Trophoblast cell (in vitro differentiated cells and primary cell): Measurements from ENCODE around the gene SSC4D.
A peak's percentile ranks its signal among the peaks of the same experiment; 100 is the strongest.
"Not testable (repeated sequence)": the region's sequence is repeated elsewhere in the genome, so short reads cannot be mapped to it uniquely, and the experiment has no call there.

Experiments used
- DNase-seq, 2 donors: peaks; one replicate each; pipeline ENCODE4 v3.0.0-alpha.2; 2016
- H2AFZ ChIP-seq: 2 replicates; pipeline ENCODE4 v1.6.1; 2013; ENCODE audit warnings: low read length, moderate library complexity, mild to moderate bottlenecking; ENCODE audit not compliant: insufficient read depth, poor library complexity
- H2AK5ac ChIP-seq: 2 replicates; pipeline ENCODE4 v1.6.1; 2013; ENCODE audit warnings: mild to moderate bottlenecking, low read length
- H2BK120ac ChIP-seq: 2 replicates; pipeline ENCODE4 v1.6.1; 2013; ENCODE audit warnings: low read length, mild to moderate bottlenecking, moderate library complexity; ENCODE audit not compliant: insufficient read depth, poor library complexity
- H2BK12ac ChIP-seq: 2 replicates; pipeline ENCODE4 v1.6.1; 2013; ENCODE audit warnings: mild to moderate bottlenecking, low read length, moderate library complexity
- H2BK5ac ChIP-seq: 2 replicates; pipeline ENCODE4 v1.6.1; 2013; ENCODE audit warnings: low read length, low read depth, moderate library complexity, mild to moderate bottlenecking; ENCODE audit not compliant: poor library complexity
- H3K14ac ChIP-seq: 2 replicates; pipeline ENCODE4 v1.6.1; 2013; ENCODE audit warnings: mild to moderate bottlenecking, low read length
- H3K18ac ChIP-seq: 2 replicates; pipeline ENCODE4 v1.6.1; 2013; ENCODE audit warnings: mild to moderate bottlenecking, low read length
- H3K23ac ChIP-seq: 2 replicates; pipeline ENCODE4 v1.6.1; 2013; ENCODE audit warnings: low read length
- H3K27ac ChIP-seq: 2 replicates; pipeline ENCODE4 v1.5.1; 2013; ENCODE audit warnings: low read depth, mild to moderate bottlenecking, inconsistent platforms, low read length, moderate library complexity
- H3K27me3 ChIP-seq: 2 replicates; pipeline ENCODE4 v1.6.1; 2013; ENCODE audit warnings: inconsistent platforms, mild to moderate bottlenecking, low read length, moderate library complexity; ENCODE audit not compliant: insufficient read depth
- H3K36me3 ChIP-seq, 2 experiments: 1 replicate in 1 of 2; 2 replicates in 1 of 2; pipeline ENCODE4 v1.6.1; 2013; ENCODE audit warnings: low read length in 2 of 2, mild to moderate bottlenecking in 2 of 2, moderate library complexity in 1 of 2; ENCODE audit not compliant: insufficient read depth in 2 of 2, control insufficient read depth in 1 of 2
- H3K4ac ChIP-seq: 2 replicates; pipeline ENCODE4 v1.6.1; 2013; ENCODE audit warnings: low read depth, mild to moderate bottlenecking, low read length, moderate library complexity
- H3K4me1 ChIP-seq, 2 experiments: 1 replicate in 1 of 2; 2 replicates in 1 of 2; pipeline ENCODE4 v1.6.1; 2013; ENCODE audit warnings: low read length in 2 of 2, mild to moderate bottlenecking in 2 of 2, moderate library complexity in 1 of 2; ENCODE audit not compliant: insufficient read depth in 2 of 2, control insufficient read depth in 1 of 2
- H3K4me2 ChIP-seq: 2 replicates; pipeline ENCODE4 v1.6.1; 2013; ENCODE audit warnings: inconsistent platforms, mild to moderate bottlenecking, low read length, moderate library complexity
- H3K4me3 ChIP-seq: 2 replicates; pipeline ENCODE4 v1.5.1; 2013; ENCODE audit warnings: mild to moderate bottlenecking, low read depth, low read length, inconsistent platforms
- H3K79me1 ChIP-seq: one replicate; pipeline ENCODE4 v1.6.1; 2013; ENCODE audit warnings: low read length
- H3K79me2 ChIP-seq: 2 replicates; pipeline ENCODE4 v1.6.1; 2013; ENCODE audit warnings: low read length, mild to moderate bottlenecking; ENCODE audit not compliant: control insufficient read depth, insufficient read depth, poor library complexity
- H3K9ac ChIP-seq: 2 replicates; pipeline ENCODE4 v1.6.1; 2013; ENCODE audit warnings: mild to moderate bottlenecking, low read length
- H3K9me3 ChIP-seq: 2 replicates; pipeline ENCODE4 v1.6.1; 2013; ENCODE audit warnings: low read depth, mild to moderate bottlenecking, control low read depth, inconsistent platforms, low read length; ENCODE audit not compliant: insufficient read depth
- H4K12ac ChIP-seq: 2 replicates; pipeline ENCODE4 v1.6.1; 2013; ENCODE audit warnings: low read depth, mild to moderate bottlenecking, low read length, moderate library complexity
- H4K8ac ChIP-seq: 2 replicates; pipeline ENCODE4 v1.6.1; 2013; ENCODE audit warnings: low read depth, mild to moderate bottlenecking, low read length, moderate library complexity
- H4K91ac ChIP-seq: one replicate; pipeline ENCODE4 v1.6.1; 2013; ENCODE audit warnings: low read depth, mild to moderate bottlenecking, low read length, moderate library complexity
- WGBS: extraction: QIAGEN DNeasy Blood & Tissue Kit; methylation state at CpG from one replicate; pipeline ENCODE4 v1.1.7; 2013; ENCODE audit warnings: missing lambda C conversion rate; ENCODE audit not compliant: insufficient read length, insufficient coverage; ENCODE audit errors: extremely low coverage; 5-methylcytosine and 5-hydroxymethylcytosine counted together

Gene SSC4D

DNA sequence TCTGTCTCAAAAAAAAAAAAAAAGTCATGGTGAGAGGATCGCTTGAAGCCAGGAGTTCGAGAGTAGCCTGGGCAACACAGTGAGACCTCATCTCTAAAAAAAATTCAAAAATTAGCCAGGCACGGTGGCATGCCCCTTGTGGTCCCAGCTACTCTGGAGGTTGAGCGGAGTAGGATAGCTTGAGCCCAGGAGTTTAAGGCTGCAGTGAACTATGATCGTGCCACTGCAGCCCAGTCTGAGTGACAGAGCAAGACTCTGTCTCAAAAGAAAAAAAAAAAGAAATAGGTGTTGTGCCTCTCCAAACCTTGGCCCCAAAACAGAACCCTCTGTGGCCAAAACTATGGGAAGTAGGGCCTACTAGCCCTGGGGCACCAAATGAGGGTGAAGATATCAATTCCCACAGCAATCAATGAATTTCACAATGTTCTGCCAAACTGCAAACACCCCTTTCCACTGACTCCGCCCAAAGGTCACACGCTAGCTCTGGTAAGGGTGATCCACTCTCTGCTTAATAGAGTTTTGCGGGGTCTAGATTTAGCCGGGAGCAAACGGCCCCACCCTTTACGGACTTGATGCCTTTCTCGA lies 16.9 kb downstream of the SSC4D start:
- H2AFZ ChIP-seq: peak overlapping the region; percentile 53
- peak overlapping the region; percentile 20 for H4K8ac ChIP-seq
- H3K14ac ChIP-seq: peak overlapping the region; percentile 7
- H3K27me3 ChIP-seq: no peaks in the 10 kb centered on the region
- WGBS: no CpG with 5 or more reads among the region's 12 CpGs
- no peaks in the 10 kb centered on the region for H3K36me3 ChIP-seq
- peak overlapping the region; percentile 0 for H2BK5ac ChIP-seq
- H2BK120ac ChIP-seq: peak overlapping the region; percentile 19
- no peak for DNase-seq
- no peak overlapping the region for H3K27ac ChIP-seq
- H3K79me2 ChIP-seq: peaks cover 3% of the 10 kb centered on the region
- peaks cover 10 to 14% of the 10 kb centered on the region in 2 experiments for H3K4me1 ChIP-seq
- peak overlapping the region; percentile 1 for H3K18ac ChIP-seq
- peak overlapping the region; percentile 28 for H3K9ac ChIP-seq
- no peak overlapping the region for H3K23ac ChIP-seq
- H2AK5ac ChIP-seq: no peak overlapping the region
- peak overlapping the region; percentile 25 for H2BK12ac ChIP-seq
- no peaks in the 10 kb centered on the region for H3K9me3 ChIP-seq
- H3K79me1 ChIP-seq: peaks cover 12% of the 10 kb centered on the region
- peak overlapping the region; percentile 20 for H3K4me3 ChIP-seq
- peak overlapping the region; percentile 3 for H3K4ac ChIP-seq
- peak overlapping the region; percentile 100 for H3K4me2 ChIP-seq
- peak overlapping the region; percentile 43 for H4K12ac ChIP-seq
- peak overlapping the region; percentile 69 for H4K91ac ChIP-seq

DNA sequence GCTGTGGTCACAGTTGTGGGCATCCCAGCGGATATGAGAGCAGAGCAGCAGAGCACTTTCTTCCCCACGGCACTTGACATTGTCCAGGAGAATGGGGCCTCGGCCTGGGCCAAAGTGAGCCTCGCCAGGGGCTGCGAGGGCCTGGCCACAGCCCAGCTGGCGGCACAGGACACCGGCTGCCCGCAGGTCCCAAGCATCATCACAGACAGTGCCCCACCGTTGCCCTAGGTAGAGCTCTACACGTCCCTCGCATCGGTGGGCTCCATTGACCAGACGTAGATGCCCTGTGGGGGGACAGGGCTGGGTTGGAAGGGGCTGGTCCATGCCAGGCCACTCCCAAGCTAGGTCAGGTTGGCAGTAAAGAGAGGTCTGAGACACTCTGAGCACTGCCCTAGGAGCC lies 19.4 kb downstream of the SSC4D start:
- peaks cover 10 to 11% of the 10 kb centered on the region in 2 experiments for H3K4me1 ChIP-seq
- no peak overlapping the region for H4K8ac ChIP-seq
- peak overlapping the region; percentile 3 for H3K14ac ChIP-seq
- no peak overlapping the region for H3K4me3 ChIP-seq
- no peak overlapping the region for H3K27ac ChIP-seq
- no peaks in the 10 kb centered on the region for H3K9me3 ChIP-seq
- H3K9ac ChIP-seq: peak overlapping the region; percentile 46
- H3K4ac ChIP-seq: no peak overlapping the region
- no peaks in the 10 kb centered on the region for H3K27me3 ChIP-seq
- H2BK5ac ChIP-seq: no peak overlapping the region
- no peak for DNase-seq
- H2AFZ ChIP-seq: no peak overlapping the region
- no peak overlapping the region for H3K23ac ChIP-seq
- H3K36me3 ChIP-seq: no peaks in the 10 kb centered on the region
- peaks cover 3% of the 10 kb centered on the region for H3K79me2 ChIP-seq
- H4K12ac ChIP-seq: no peak overlapping the region
- peak overlapping the region; percentile 42 for H2BK12ac ChIP-seq
- WGBS: no CpG with 5 or more reads among the region's 13 CpGs
- no peak overlapping the region for H3K4me2 ChIP-seq
- H2BK120ac ChIP-seq: no peak overlapping the region
- H4K91ac ChIP-seq: peak overlapping the region; percentile 16
- H3K18ac ChIP-seq: no peak overlapping the region
- peak overlapping the region; percentile 71 for H2AK5ac ChIP-seq
- peaks cover 12% of the 10 kb centered on the region for H3K79me1 ChIP-seq

DNA sequence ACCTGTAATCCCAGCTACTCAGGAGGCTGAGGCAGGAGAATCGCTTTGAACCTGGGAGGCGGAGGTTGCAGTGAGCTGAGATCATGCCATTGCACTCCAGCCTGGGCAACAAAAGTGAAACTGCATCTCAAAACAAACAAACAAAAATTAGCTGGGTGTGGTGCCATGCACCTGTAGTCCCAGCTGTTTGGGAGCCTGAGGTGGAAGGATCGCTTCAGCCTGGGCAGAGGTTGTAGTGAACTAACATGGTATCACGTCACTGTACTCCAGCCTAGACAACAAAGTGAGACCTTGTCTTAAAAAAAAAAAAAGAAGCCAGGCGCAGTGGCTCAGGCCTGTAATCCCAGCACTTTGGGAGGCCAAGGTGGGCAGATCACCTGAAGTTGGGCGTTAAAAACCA lies 21.7 kb downstream of the SSC4D start:
- not testable (repeated sequence) for H2AFZ ChIP-seq, H2BK12ac ChIP-seq, H4K12ac ChIP-seq, H3K27ac ChIP-seq, H3K4me2 ChIP-seq, H3K23ac ChIP-seq, H3K4ac ChIP-seq, H4K8ac ChIP-seq, H4K91ac ChIP-seq, H3K79me2 ChIP-seq, H3K4me1 ChIP-seq, H3K18ac ChIP-seq, H3K9ac ChIP-seq, H2BK120ac ChIP-seq, H3K36me3 ChIP-seq, H3K14ac ChIP-seq, H2BK5ac ChIP-seq, H3K79me1 ChIP-seq, H2AK5ac ChIP-seq, H3K9me3 ChIP-seq, H3K27me3 ChIP-seq, H3K4me3 ChIP-seq, DNase-seq
- no CpG with 5 or more reads among the region's 6 CpGs for WGBS

DNA sequence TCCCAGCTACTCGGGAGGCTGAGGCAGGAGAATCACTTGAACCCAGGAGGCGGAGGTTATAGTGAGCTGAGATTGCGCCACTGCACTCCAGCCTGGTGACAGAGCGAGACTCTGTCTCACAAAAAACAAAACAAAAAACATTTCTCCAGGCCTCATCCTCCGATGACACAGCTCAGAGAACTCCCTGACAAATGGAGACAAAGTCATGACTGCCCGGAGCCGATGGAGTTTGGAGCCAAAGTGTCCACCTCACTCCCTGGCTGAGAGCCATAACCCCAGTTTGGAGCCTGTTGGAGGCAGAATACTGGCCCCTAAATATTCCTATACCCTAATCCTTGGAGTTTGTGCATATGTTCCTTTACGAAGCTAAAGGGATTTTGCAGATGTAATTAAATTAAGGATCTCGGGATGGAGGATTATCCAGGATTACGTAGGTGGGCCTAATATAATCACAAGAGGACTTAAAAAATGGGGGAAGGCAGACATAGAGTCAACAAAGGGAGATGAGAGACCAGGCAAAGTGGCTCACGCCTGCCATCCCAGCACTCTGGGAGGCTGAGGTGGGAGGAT lies 22.7 kb downstream of the SSC4D start:
- no peaks in the 10 kb centered on the region for H3K79me2 ChIP-seq
- no peak overlapping the region for H4K91ac ChIP-seq
- H4K8ac ChIP-seq: no peak overlapping the region
- no peaks in the 10 kb centered on the region for H3K9me3 ChIP-seq
- no peak overlapping the region for H3K4ac ChIP-seq
- H3K4me1 ChIP-seq: peaks cover 6% of the 10 kb centered on the region in 2 experiments
- H2BK5ac ChIP-seq: no peak overlapping the region
- H3K23ac ChIP-seq: no peak overlapping the region
- H3K18ac ChIP-seq: no peak overlapping the region
- peaks cover 3% of the 10 kb centered on the region for H3K79me1 ChIP-seq
- WGBS: no CpG with 5 or more reads among the region's 11 CpGs
- DNase-seq: peak; percentile 48 to 74
- H3K4me2 ChIP-seq: no peak overlapping the region
- H4K12ac ChIP-seq: no peak overlapping the region
- H3K9ac ChIP-seq: no peak overlapping the region
- no peak overlapping the region for H2AFZ ChIP-seq
- no peak overlapping the region for H2BK12ac ChIP-seq
- no peak overlapping the region for H2AK5ac ChIP-seq
- no peak overlapping the region for H3K4me3 ChIP-seq
- H2BK120ac ChIP-seq: no peak overlapping the region
- no peak overlapping the region for H3K14ac ChIP-seq
- H3K27ac ChIP-seq: no peak overlapping the region
- no peaks in the 10 kb centered on the region for H3K27me3 ChIP-seq
- no peaks in the 10 kb centered on the region for H3K36me3 ChIP-seq
